Mesenteric fat pad (tissue), 1 donor: Measurements from ENCODE around the gene CASP12. TPM values are rescaled to one million over a fixed set of nuclear protein-coding genes. Genes with fewer than 3 reads are reported as not detected.
"Not testable (repeated sequence)": the region's sequence is repeated elsewhere in the genome, so short reads cannot be mapped to it uniquely, and the experiment has no call there.

Experiments
- DNase-seq: peaks from one replicate; pipeline ENCODE4 v3.0.0-alpha.2; 2020; ENCODE audit warnings: low spot score
- long read RNA-seq: library from polyadenylated mRNA; unstranded; transcript quantifications from one replicate; pipeline ENCODE4 v2.0.0, GENCODE V29; 2020
- total RNA-seq: library from RNA; stranded (reverse); fragmentation: NEBNext Ultra II Directional; extraction: Animal tissue kit (Norgen Biotek cat#: 25700); gene quantifications from one replicate; pipeline ENCODE4 v1.2.1, GENCODE V29; 2021
- donor health status: DM: yes; HTN: yes; CAD: no.

Gene CASP12
- total RNA-seq = 0.45 TPM
- long read RNA-seq = 0 reads

GRCh38 chr11:104897891-104898684 lies at the start of gene CASP12:
TSS of gene CASP12 (minus strand) at chr11:104898460.
- no peak for DNase-seq

- DNase-seq = no peak
Measured at GRCh38 chr11:104946907-104947306, 48.6 kb upstream of the CASP12 start.

- DNase-seq = no peak
Measured at GRCh38 chr11:104944076-104944475, 45.8 kb upstream of the CASP12 start.

- DNase-seq = no peak
Measured at GRCh38 chr11:104943561-104943960, 45.3 kb upstream of the CASP12 start.

- DNase-seq = no peak
Measured at GRCh38 chr11:104934594-104934993, 36.3 kb upstream of the CASP12 start.

- DNase-seq = not testable (repeated sequence)
Measured at GRCh38 chr11:104934073-104934472, 35.8 kb upstream of the CASP12 start.

- no peak for DNase-seq
Measured at GRCh38 chr11:104928811-104929210, 30.6 kb upstream of the CASP12 start.

GRCh38 chr11:104926771-104927611 lies 28.7 kb upstream of the CASP12 start:
- no peak for DNase-seq

- DNase-seq = no peak
Measured at GRCh38 chr11:104925850-104926249, 27.6 kb upstream of the CASP12 start.

GRCh38 chr11:104918113-104918824 lies 20.0 kb upstream of the CASP12 start:
- no peak for DNase-seq

- no peak for DNase-seq
Measured at GRCh38 chr11:104917271-104918112, 19.2 kb upstream of the CASP12 start.

- DNase-seq = no peak
Measured at GRCh38 chr11:104916442-104916841, 18.2 kb upstream of the CASP12 start.

GRCh38 chr11:104912102-104912501 lies 13.8 kb upstream of the CASP12 start:
- no peak for DNase-seq

- no peak for DNase-seq
Measured at GRCh38 chr11:104908186-104908531, 9.9 kb upstream of the CASP12 start.

GRCh38 chr11:104907521-104908185 lies 9.4 kb upstream of the CASP12 start:
- no peak for DNase-seq

- no peak for DNase-seq
Measured at GRCh38 chr11:104905271-104905670, 7.0 kb upstream of the CASP12 start.

GRCh38 chr11:104899226-104899625 lies 966 bp upstream of the CASP12 start:
- no peak for DNase-seq

- DNase-seq = no peak
Measured at GRCh38 chr11:104898685-104899013, 389 bp upstream of the CASP12 start.

- no peak for DNase-seq
Measured at GRCh38 chr11:104895634-104896033, 2.6 kb downstream of the CASP12 start.

- no peak for DNase-seq
Measured at GRCh38 chr11:104893876-104894275, 4.4 kb downstream of the CASP12 start.
